ENCODE measurements around the gene ACAP1.
"Not testable (repeated sequence)": the region's sequence is repeated elsewhere in the genome, so short reads cannot be mapped to it uniquely, and the experiment has no call there.

The ACAP1 gene

DNA sequence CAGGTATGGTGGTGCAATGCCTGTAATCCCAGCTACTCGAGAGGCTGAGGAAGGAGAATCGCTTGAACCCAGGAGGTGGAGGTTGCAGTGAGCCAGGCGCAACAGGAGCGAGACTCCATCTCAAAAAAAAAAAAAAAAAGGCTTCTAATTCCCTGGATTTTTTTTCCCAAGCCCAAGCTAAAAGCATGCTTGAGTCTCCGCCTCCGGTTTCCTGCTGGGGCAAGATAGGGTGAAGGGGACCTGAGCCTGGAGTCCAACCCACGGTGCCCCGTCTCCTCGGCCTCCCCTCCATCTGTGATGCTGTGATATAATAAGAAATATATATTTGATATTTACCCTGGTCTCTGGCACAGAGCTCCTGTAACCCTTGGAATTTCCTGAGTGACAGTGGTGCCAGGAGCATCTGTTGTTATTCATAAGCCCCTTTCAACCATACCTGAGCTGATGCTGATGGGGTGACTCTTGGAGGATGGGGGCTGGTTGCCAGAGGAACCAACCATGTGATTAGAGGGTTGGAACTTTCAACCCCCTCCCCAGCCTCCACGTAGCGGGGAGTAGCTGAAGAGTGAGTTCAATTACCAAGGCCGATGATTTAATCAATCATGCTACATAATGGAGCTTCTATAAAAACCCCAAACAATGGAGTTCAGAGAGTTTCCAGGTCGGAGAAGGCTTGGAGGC is 31.7 kb downstream of the ACAP1 start:
- Mint-ChIP-seq H3K4me1 (peaks cover 4% of the 10 kb centered on the region), H3K36me3 (no peaks in the 10 kb centered on the region), H3K27ac (no peak overlapping the region), H3K4me3 (no peak overlapping the region), H3K27me3 (peaks cover 7% of the 10 kb centered on the region), H3K9me3 (no peaks in the 10 kb centered on the region)
- ATAC-seq (ENCODE audit: low read depth): no peak
- no peak for DNase-seq (ENCODE audit: low spot score in 2 of 2)

DNA sequence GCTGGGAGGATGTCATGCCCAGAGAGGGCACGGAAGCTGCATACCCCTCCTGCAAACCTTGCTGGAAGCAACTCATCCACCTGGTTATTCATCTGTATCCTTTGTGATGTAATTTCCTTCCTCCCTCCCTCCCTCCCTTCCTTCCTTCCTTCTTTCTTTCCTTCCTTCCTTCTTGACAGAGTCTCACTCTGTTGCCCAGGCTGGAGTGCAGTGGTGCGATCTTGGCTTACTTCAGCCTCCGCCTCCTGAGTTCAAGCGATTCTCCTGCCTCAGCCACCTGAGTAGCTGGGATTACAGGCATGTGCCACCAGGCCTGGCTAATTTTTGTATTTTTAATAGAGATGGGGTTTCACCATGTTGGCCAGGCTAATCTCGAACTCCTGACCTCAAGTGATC is 32.3 kb downstream of the ACAP1 start:
- H3K27ac Mint-ChIP-seq; ATAC-seq (ENCODE audit: low read depth); H3K4me3 Mint-ChIP-seq; H3K36me3 Mint-ChIP-seq; H3K27me3 Mint-ChIP-seq; H3K4me1 Mint-ChIP-seq; H3K9me3 Mint-ChIP-seq; DNase-seq (ENCODE audit: low spot score in 2 of 2): not testable (repeated sequence)

DNA sequence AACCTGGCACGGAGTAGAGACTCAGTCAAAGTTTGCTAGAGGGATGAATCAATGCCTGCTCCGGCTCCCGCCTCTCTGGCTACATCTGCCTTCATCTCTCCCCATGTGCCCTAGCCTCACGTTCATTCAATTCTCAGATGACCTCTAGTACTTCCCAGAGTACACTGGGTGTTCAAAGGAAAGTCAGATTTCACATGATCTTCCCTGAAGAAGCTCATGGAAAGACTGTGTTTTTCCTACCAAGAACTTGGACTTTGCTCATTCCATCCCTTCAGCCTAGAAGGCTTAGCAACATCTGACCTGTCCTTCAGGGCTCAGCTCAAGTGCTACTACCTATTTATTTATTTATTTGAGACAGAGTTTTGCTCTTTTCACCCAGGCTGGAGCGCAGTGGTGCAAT is 33.5 kb downstream of the ACAP1 start:
- no peaks in the 10 kb centered on the region for H3K9me3 Mint-ChIP-seq

DNA sequence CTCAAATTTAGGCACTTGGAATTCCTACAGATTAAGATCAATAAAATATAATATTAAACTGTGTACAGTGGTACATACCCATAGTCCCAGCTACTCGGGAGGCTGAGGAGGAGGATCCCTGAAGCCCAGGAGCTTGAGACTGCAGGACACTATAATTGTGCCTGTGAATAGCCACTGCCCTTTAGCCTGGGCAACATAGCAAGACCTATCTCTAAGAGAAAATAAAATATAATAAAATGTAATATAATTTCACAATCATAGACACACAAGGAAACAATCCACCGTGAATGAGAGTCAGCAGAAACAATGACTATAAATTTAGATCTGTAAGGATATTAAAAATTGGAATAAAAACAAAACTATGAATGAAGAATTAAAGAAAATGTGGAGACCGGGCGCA is 34.5 kb downstream of the ACAP1 start:
- no peak overlapping the region for H3K4me3 Mint-ChIP-seq
- no peak for ATAC-seq (ENCODE audit: low read depth)
- DNase-seq (ENCODE audit: low spot score in 2 of 2): no peak
- H3K4me1 Mint-ChIP-seq: peaks cover 4% of the 10 kb centered on the region
- H3K36me3 Mint-ChIP-seq: no peaks in the 10 kb centered on the region
- no peak overlapping the region for H3K27ac Mint-ChIP-seq
- H3K9me3 Mint-ChIP-seq: no peaks in the 10 kb centered on the region
- H3K27me3 Mint-ChIP-seq: peaks cover 6% of the 10 kb centered on the region

More for the DNA sequence above, 33.5 kb downstream of the ACAP1 start:
- peaks cover 7% of the 10 kb centered on the region for H3K27me3 Mint-ChIP-seq
- no peak for ATAC-seq (ENCODE audit: low read depth)
- H3K4me3 Mint-ChIP-seq: no peak overlapping the region
- H3K4me1 Mint-ChIP-seq: peaks cover 4% of the 10 kb centered on the region
- no peaks in the 10 kb centered on the region for H3K36me3 Mint-ChIP-seq
- DNase-seq (ENCODE audit: low spot score in 2 of 2): no peak
- H3K27ac Mint-ChIP-seq: no peak overlapping the region

GRCh38 chr17:7374353-7374752 is 38.0 kb downstream of the ACAP1 start:
- Mint-ChIP-seq H3K36me3 (peaks cover 3% of the 10 kb centered on the region), H3K9me3 (peaks cover 4% of the 10 kb centered on the region)

GRCh38 chr17:7379134-7379533 is 42.8 kb downstream of the ACAP1 start:
- peaks cover 5% of the 10 kb centered on the region for H3K9me3 Mint-ChIP-seq
- peaks cover 20% of the 10 kb centered on the region for H3K27me3 Mint-ChIP-seq
- peaks cover 3% of the 10 kb centered on the region for H3K4me1 Mint-ChIP-seq
- H3K27ac Mint-ChIP-seq: no peak overlapping the region
- H3K4me3 Mint-ChIP-seq: no peak overlapping the region
- peaks cover 3% of the 10 kb centered on the region for H3K36me3 Mint-ChIP-seq
- DNase-seq (ENCODE audit: low spot score in 2 of 2): no peak
- no peak for ATAC-seq (ENCODE audit: low read depth)

More at GRCh38 chr17:7374353-7374752, 38.0 kb downstream of the ACAP1 start:
- Mint-ChIP-seq H3K4me3 (no peak overlapping the region), H3K27ac (no peak overlapping the region), H3K4me1 (no peaks in the 10 kb centered on the region), H3K27me3 (peaks cover 4% of the 10 kb centered on the region)
- DNase-seq (ENCODE audit: low spot score in 2 of 2) (no peak), ATAC-seq (ENCODE audit: low read depth) (no peak)

DNA sequence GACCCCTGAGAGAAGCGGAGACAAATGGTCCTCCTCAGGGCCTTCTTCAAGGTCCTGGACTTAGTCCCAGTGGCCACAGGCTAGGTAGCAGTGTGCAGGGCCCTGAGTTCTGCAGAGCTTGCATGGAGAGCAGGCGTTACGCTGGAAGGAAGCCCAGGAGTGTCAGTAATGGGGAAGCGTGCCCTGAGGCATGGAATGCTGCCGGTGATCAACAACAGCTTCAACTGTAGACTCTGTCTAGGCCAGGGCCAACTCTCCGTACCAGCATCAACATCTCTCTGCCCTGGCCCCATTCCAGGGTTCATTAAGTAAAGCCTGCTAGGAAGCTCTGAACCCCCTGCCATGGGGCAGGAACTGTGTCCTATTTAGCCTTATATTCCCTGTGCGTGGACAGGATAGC is 44.0 kb downstream of the ACAP1 start:
- peaks cover 5% of the 10 kb centered on the region for H3K9me3 Mint-ChIP-seq
- DNase-seq (ENCODE audit: low spot score in 2 of 2): no peak
- peaks cover 3% of the 10 kb centered on the region for H3K36me3 Mint-ChIP-seq
- no peak overlapping the region for H3K4me3 Mint-ChIP-seq
- no peak overlapping the region for H3K27ac Mint-ChIP-seq
- peaks cover 8% of the 10 kb centered on the region for H3K4me1 Mint-ChIP-seq
- H3K27me3 Mint-ChIP-seq: peaks cover 20% of the 10 kb centered on the region
- ATAC-seq (ENCODE audit: low read depth): no peak

GRCh38 chr17:7380855-7381683 is 44.7 kb downstream of the ACAP1 start, which contains the start of gene TNK1:
Gene TNK1 (plus strand): TSS chr17:7381089. CDS start chr17:7382927, 1,838 bp downstream.
- Mint-ChIP-seq H3K36me3 (peaks cover 3% of the 10 kb centered on the region), H3K27me3 (peaks cover 20% of the 10 kb centered on the region), H3K27ac (no peak within 1 kb of the TSS), H3K4me3 (no peak within 1 kb of the TSS), H3K4me1 (peaks cover 8% of the 10 kb centered on the region), H3K9me3 (peaks cover 5% of the 10 kb centered on the region)
- ATAC-seq (ENCODE audit: low read depth) (no peak), DNase-seq (ENCODE audit: low spot score in 2 of 2) (no peak)

- DNase-seq (ENCODE audit: low spot score in 2 of 2) (no peak), ATAC-seq (ENCODE audit: low read depth) (no peak)
- H3K9me3 Mint-ChIP-seq: peaks cover 5% of the 10 kb centered on the region
- H3K4me1 Mint-ChIP-seq: peaks cover 8% of the 10 kb centered on the region
- H3K36me3 Mint-ChIP-seq: peaks cover 3% of the 10 kb centered on the region
- no peak overlapping the region for H3K27ac Mint-ChIP-seq
- peaks cover 19% of the 10 kb centered on the region for H3K27me3 Mint-ChIP-seq
- no peak overlapping the region for H3K4me3 Mint-ChIP-seq
These were observed 46.6 kb downstream of the ACAP1 start for GRCh38 chr17:7382901-7383300.

- Mint-ChIP-seq H3K4me3 (peak overlapping the region; percentile 66), H3K4me1 (peaks cover 8% of the 10 kb centered on the region), H3K9me3 (peaks cover 5% of the 10 kb centered on the region), H3K27ac (no peak overlapping the region), H3K27me3 (peaks cover 19% of the 10 kb centered on the region), H3K36me3 (peaks cover 3% of the 10 kb centered on the region)
- DNase-seq (ENCODE audit: low spot score in 2 of 2) (no peak), ATAC-seq (ENCODE audit: low read depth) (no peak)
These were observed 47.0 kb downstream of the ACAP1 start for GRCh38 chr17:7383371-7383741.

DNA sequence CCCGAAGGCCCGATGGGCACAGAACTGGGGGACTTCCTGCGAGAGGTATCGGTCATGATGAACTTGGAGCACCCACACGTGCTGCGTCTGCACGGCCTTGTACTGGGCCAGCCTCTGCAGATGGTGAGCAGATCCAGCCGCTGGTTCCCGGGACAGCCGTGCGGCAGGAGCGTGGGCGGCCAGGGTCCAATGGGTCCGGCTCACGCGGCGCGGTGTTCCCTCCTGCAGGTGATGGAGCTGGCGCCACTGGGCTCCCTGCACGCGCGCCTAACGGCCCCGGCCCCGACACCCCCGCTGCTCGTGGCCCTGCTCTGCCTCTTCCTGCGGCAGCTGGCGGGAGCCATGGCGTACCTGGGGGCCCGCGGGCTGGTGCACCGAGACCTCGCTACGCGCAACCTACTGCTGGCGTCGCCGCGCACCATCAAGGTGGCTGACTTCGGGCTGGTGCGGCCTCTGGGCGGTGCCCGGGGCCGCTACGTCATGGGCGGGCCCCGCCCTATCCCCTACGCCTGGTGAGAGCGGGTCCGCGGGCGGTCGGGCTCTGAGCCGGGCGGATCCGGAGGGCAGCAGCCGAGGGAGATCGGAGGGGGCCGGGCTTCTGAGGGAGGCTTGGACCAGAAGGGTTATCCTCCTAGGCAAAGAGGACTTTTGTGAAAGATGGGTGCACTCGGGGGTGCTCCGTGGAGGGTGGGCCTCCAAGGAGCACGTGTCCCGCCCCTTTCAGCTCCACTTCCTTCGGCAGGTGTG is 47.6 kb downstream of the ACAP1 start:
- peaks cover 19% of the 10 kb centered on the region for H3K27me3 Mint-ChIP-seq
- H3K27ac Mint-ChIP-seq: peak overlapping the region; percentile 92
- DNase-seq (ENCODE audit: low spot score in 2 of 2) (peak; percentile 74 to 79), ATAC-seq (ENCODE audit: low read depth) (peak; percentile 96)
- H3K4me3 Mint-ChIP-seq: peak overlapping the region; percentile 89
- H3K4me1 Mint-ChIP-seq: peaks cover 8% of the 10 kb centered on the region
- peaks cover 3% of the 10 kb centered on the region for H3K36me3 Mint-ChIP-seq
- peaks cover 5% of the 10 kb centered on the region for H3K9me3 Mint-ChIP-seq

GRCh38 chr17:7384489-7385081 is 48.3 kb downstream of the ACAP1 start:
- peaks cover 8% of the 10 kb centered on the region for H3K4me1 Mint-ChIP-seq
- peak overlapping the region; percentile 92 for H3K27ac Mint-ChIP-seq
- H3K9me3 Mint-ChIP-seq: no peaks in the 10 kb centered on the region
- peaks cover 2% of the 10 kb centered on the region for H3K36me3 Mint-ChIP-seq
- peak overlapping the region; percentile 89 for H3K4me3 Mint-ChIP-seq
- DNase-seq (ENCODE audit: low spot score in 2 of 2) (no peak), ATAC-seq (ENCODE audit: low read depth) (no peak)
- H3K27me3 Mint-ChIP-seq: peaks cover 16% of the 10 kb centered on the region

- Mint-ChIP-seq H3K4me1 (peaks cover 11% of the 10 kb centered on the region), H3K27me3 (no peaks in the 10 kb centered on the region), H3K27ac (no peak overlapping the region), H3K4me3 (no peak overlapping the region), H3K36me3 (peaks cover 10% of the 10 kb centered on the region), H3K9me3 (no peaks in the 10 kb centered on the region)
- ATAC-seq (ENCODE audit: low read depth) (no peak), DNase-seq (ENCODE audit: low spot score in 2 of 2) (no peak)
These were observed 52.5 kb downstream of the ACAP1 start for GRCh38 chr17:7388856-7389255.
